H1 (cell line): ENCODE results near the gene TSPAN1. TPM values are rescaled to one million over a fixed set of nuclear protein-coding genes. Genes with fewer than 3 reads are reported as not detected.

Source experiments
- CTCF ChIA-PET: fragments of 300-600 bp; sonication (Branson Sonifier 250); formaldehyde crosslinking; loops from one replicate; lab custom pipeline; 2021; ENCODE audit not compliant: partially characterized antibody; lab: Charles Lee
- POLR2A ChIA-PET: fragments of 300-600 bp; sonication (Branson Sonifier 250); formaldehyde crosslinking; loops from one replicate; lab custom pipeline; 2021; ENCODE audit warnings: inconsistent platforms; ENCODE audit not compliant: partially characterized antibody; lab: Charles Lee
- DNase-seq, 2 experiments: peaks; one replicate each; pipeline versions ENCODE4 v3.0.0 to v3.0.0-alpha.2; 2010 to 2022; ENCODE audit warnings: low spot score in 2 of 2, low read depth in 1 of 2, mixed read lengths in 1 of 2
- FAIRE-seq: peaks from 2 replicates; lab custom pipeline; 2011; peaks lifted over from hg19 to GRCh38; lab: Jason Lieb, UNC
- H2AFZ ChIP-seq: 2 replicates; pipeline ENCODE4 v1.8.1; 2012; ENCODE audit warnings: low read length, inconsistent platforms
- H2AK5ac ChIP-seq: 2 replicates; pipeline ENCODE4 v1.6.1; 2013; ENCODE audit warnings: low read depth, low read length
- H2BK120ac ChIP-seq: replicated peaks from 2 replicates; pipeline ENCODE3; 2013; ENCODE audit warnings: low read depth, low read length, inconsistent platforms
- H2BK12ac ChIP-seq: 2 replicates; pipeline ENCODE4 v1.6.1; 2013; ENCODE audit warnings: low read depth, low read length
- H2BK15ac ChIP-seq: 2 replicates; pipeline ENCODE4 v1.6.1; 2013; ENCODE audit warnings: low read length
- H2BK20ac ChIP-seq: 2 replicates; pipeline ENCODE4 v1.6.1; 2013; ENCODE audit warnings: low read length
- H2BK5ac ChIP-seq: 2 replicates; pipeline ENCODE4 v1.6.1; 2013; ENCODE audit warnings: low read depth, low read length
- H3K14ac ChIP-seq: 2 replicates; pipeline ENCODE4 v1.6.1; 2013; ENCODE audit warnings: inconsistent platforms; ENCODE audit not compliant: insufficient read length
- H3K18ac ChIP-seq: 2 replicates; pipeline ENCODE4 v1.6.1; 2013; ENCODE audit warnings: low read length; ENCODE audit errors: extremely low read depth
- H3K23ac ChIP-seq: 2 replicates; pipeline ENCODE4 v1.6.1; 2013; ENCODE audit warnings: inconsistent platforms; ENCODE audit not compliant: insufficient read length
- H3K23me2 ChIP-seq: 2 replicates; pipeline ENCODE4 v1.6.1; 2013; ENCODE audit warnings: low read depth, low read length
- H3K27ac ChIP-seq: 2 replicates; pipeline ENCODE4 v1.6.1; 2011; ENCODE audit warnings: low read depth, low read length, inconsistent platforms
- H3K27me3 ChIP-seq, 4 experiments: replicated peaks in 1 of 4; 1 replicate in 1 of 4; 2 replicates in 3 of 4; pipeline versions ENCODE4 v1.6.1 to v1.8.1; 2011 to 2013; ENCODE audit warnings: low read length in 3 of 4, mild to moderate bottlenecking in 3 of 4, inconsistent platforms in 2 of 4, mixed read lengths in 2 of 4, moderate library complexity in 1 of 4; ENCODE audit not compliant: control insufficient read depth in 3 of 4, insufficient read depth in 3 of 4; ENCODE audit errors: extremely low read depth in 1 of 4
- H3K36me3 ChIP-seq, 4 experiments: 2 replicates each; pipeline versions ENCODE4 v1.6.1 to v1.8.1; 2011 to 2013; ENCODE audit warnings: mild to moderate bottlenecking in 4 of 4, low read length in 3 of 4, moderate library complexity in 2 of 4, control low read depth in 1 of 4, inconsistent platforms in 1 of 4; ENCODE audit not compliant: insufficient read depth in 4 of 4, control insufficient read depth in 2 of 4
- H3K4ac ChIP-seq: replicated peaks from 2 replicates; pipeline ENCODE3; 2013; ENCODE audit warnings: low read length, low read depth, mixed read lengths, inconsistent platforms; ENCODE audit not compliant: insufficient read length
- H3K4me1 ChIP-seq, 4 experiments: replicated peaks in 1 of 4; 1 replicate in 1 of 4; 2 replicates in 3 of 4; pipeline versions ENCODE4 v1.6.1 to v1.8.1; 2011 to 2013; ENCODE audit warnings: low read length in 3 of 4, inconsistent platforms in 2 of 4, mixed read lengths in 1 of 4; ENCODE audit not compliant: insufficient read depth in 4 of 4, control insufficient read depth in 3 of 4
- H3K4me2 ChIP-seq, 2 experiments: 2 replicates each; pipeline versions ENCODE4 v1.6.1 to v1.8.1; 2011 to 2013; ENCODE audit warnings: low read depth in 2 of 2, low read length in 2 of 2, control low read depth in 1 of 2, inconsistent platforms in 1 of 2, mild to moderate bottlenecking in 1 of 2; ENCODE audit not compliant: insufficient read depth in 1 of 2
- H3K4me3 ChIP-seq, 4 experiments: fragments of 200-600, 300-600 bp in 1 of 4; sonication (generic), shearing (Covaris generic), sonication (Bioruptor Twin) in 1 of 4; 2 replicates each; pipeline versions ENCODE4 v1.5.1 to v1.8.1; 2011 to 2016; ENCODE audit warnings: low read length in 4 of 4, low read depth in 3 of 4, control low read depth in 2 of 4, inconsistent platforms in 2 of 4, mild to moderate bottlenecking in 2 of 4, mixed read lengths in 1 of 4, moderate library complexity in 1 of 4; ENCODE audit not compliant: insufficient read depth in 2 of 4; ENCODE audit errors: extremely low read depth in 1 of 4
- H3K56ac ChIP-seq: replicated peaks from 2 replicates; pipeline ENCODE3; 2013; ENCODE audit warnings: low read depth, mild to moderate bottlenecking, mixed read lengths, low read length, inconsistent platforms; ENCODE audit not compliant: insufficient read length
- H3K79me1 ChIP-seq: 2 replicates; pipeline ENCODE4 v1.6.1; 2013; ENCODE audit warnings: low read depth, low read length, control low read depth
- H3K79me2 ChIP-seq, 2 experiments: 2 replicates each; pipeline versions ENCODE4 v1.6.1 to v1.8.1; 2012 to 2013; ENCODE audit warnings: low read length in 2 of 2, mild to moderate bottlenecking in 2 of 2, inconsistent platforms in 1 of 2; ENCODE audit not compliant: insufficient read depth in 2 of 2, control insufficient read depth in 1 of 2
- H3K9ac ChIP-seq, 4 experiments: replicated peaks in 1 of 4; 1 replicate in 1 of 4; 2 replicates in 3 of 4; pipeline versions ENCODE4 v1.6.1 to v1.8.1; 2011 to 2013; ENCODE audit warnings: low read depth in 3 of 4, low read length in 3 of 4, control low read depth in 2 of 4, mild to moderate bottlenecking in 2 of 4, moderate library complexity in 2 of 4, inconsistent platforms in 1 of 4; ENCODE audit errors: extremely low read depth in 1 of 4
- H3K9me3 ChIP-seq, 2 experiments: 2 replicates each; pipeline versions ENCODE4 v1.6.1 to v1.8.1; 2012 to 2013; ENCODE audit warnings: mild to moderate bottlenecking in 2 of 2, moderate library complexity in 2 of 2, control low read depth in 1 of 2, inconsistent platforms in 1 of 2, low read depth in 1 of 2, low read length in 1 of 2, mixed read lengths in 1 of 2; ENCODE audit not compliant: insufficient read depth in 2 of 2
- H4K20me1 ChIP-seq, 2 experiments: replicated peaks in 1 of 2; 2 replicates each; pipeline versions ENCODE3 to v1.8.1; 2011 to 2013; ENCODE audit warnings: inconsistent platforms in 2 of 2, low read length in 2 of 2, mild to moderate bottlenecking in 1 of 2; ENCODE audit not compliant: insufficient read depth in 2 of 2, control insufficient read depth in 1 of 2
- H4K5ac ChIP-seq: 2 replicates; pipeline ENCODE4 v1.6.1; 2013; ENCODE audit warnings: low read length, low read depth, mixed read lengths, inconsistent platforms; ENCODE audit not compliant: insufficient read length
- H4K8ac ChIP-seq: 2 replicates; pipeline ENCODE4 v1.8.0; 2013; ENCODE audit warnings: mild to moderate bottlenecking, moderate library complexity, low read length, inconsistent platforms; ENCODE audit not compliant: insufficient read depth; ENCODE audit errors: extremely low read depth
- H4K91ac ChIP-seq: replicated peaks from 2 replicates; pipeline ENCODE3; 2013; ENCODE audit warnings: low read length, mixed read lengths, inconsistent platforms; ENCODE audit not compliant: insufficient read length
- BCL11A ChIP-seq, 2 experiments: IDR thresholded peaks; one replicate each; pipeline ENCODE4 v1.6.1; 2011; ENCODE audit warnings: low read depth in 2 of 2, low read length in 2 of 2, mild to moderate bottlenecking in 2 of 2
- E2F6 ChIP-seq: IDR thresholded peaks from 2 replicates; pipeline ENCODE4 v1.6.1; 2012; ENCODE audit warnings: inconsistent platforms
- FOSL1 ChIP-seq: IDR thresholded peaks from 2 replicates; pipeline ENCODE4 v1.6.1; 2011; ENCODE audit warnings: mild to moderate bottlenecking, low read depth, low read length, moderate library complexity; ENCODE audit not compliant: insufficient read depth
- GTF2F1 ChIP-seq: IDR thresholded peaks from 2 replicates; pipeline ENCODE4 v1.6.1; 2012; ENCODE audit warnings: low read depth, low read length, improper control_type of control experiment, borderline replicate concordance
- JUN ChIP-seq: IDR thresholded peaks from 2 replicates; pipeline ENCODE4 v1.6.1; 2011; ENCODE audit warnings: low read depth, mild to moderate bottlenecking, improper control_type of control experiment, low read length
- POU5F1 ChIP-seq: IDR thresholded peaks from 2 replicates; pipeline ENCODE4 v1.6.1; 2011; ENCODE audit warnings: low read depth, mild to moderate bottlenecking, low read length, moderate library complexity
- RXRA ChIP-seq: IDR thresholded peaks from 2 replicates; pipeline ENCODE4 v1.6.1; 2011; ENCODE audit warnings: low read depth, mild to moderate bottlenecking, low read length, moderate library complexity; ENCODE audit not compliant: insufficient read depth
- SIX5 ChIP-seq: IDR thresholded peaks from 2 replicates; pipeline ENCODE4 v1.6.1; 2011; ENCODE audit warnings: mild to moderate bottlenecking, low read depth, low read length
- SP4 ChIP-seq: IDR thresholded peaks from 2 replicates; pipeline ENCODE4 v1.6.1; 2012; ENCODE audit warnings: low read length, inconsistent platforms
- SRF ChIP-seq: IDR thresholded peaks from 2 replicates; pipeline ENCODE4 v1.6.1; 2011; ENCODE audit warnings: mild to moderate bottlenecking, low read depth, low read length, moderate library complexity
- TBP ChIP-seq: IDR thresholded peaks from 2 replicates; pipeline ENCODE4 v1.6.1; 2011; ENCODE audit warnings: low read depth, low read length, improper control_type of control experiment
- WGBS, 2 experiments: shearing (Covaris generic) in 1 of 2; methylation state at CpG; one replicate each; pipeline versions ENCODE4 v1.1.6 to v1.1.7; 2013 to 2015; ENCODE audit warnings: low lambda C conversion rate in 2 of 2, mixed read lengths in 2 of 2, inconsistent platforms in 1 of 2, low coverage in 1 of 2, missing lambda C conversion rate in 1 of 2; ENCODE audit not compliant: insufficient replicate concordance in 2 of 2, insufficient coverage in 1 of 2, insufficient read length in 1 of 2; ENCODE audit errors: extremely low coverage in 1 of 2, missing lambda C conversion rate in 1 of 2; 5-methylcytosine and 5-hydroxymethylcytosine counted together
- polyA plus RNA-seq, 7 experiments: library from polyadenylated mRNA; depleted of rRNA in 3 of 7; stranded (reverse) in 5 of 7; unstranded in 2 of 7; fragments of >200 nt in 5 of 7; fragments of 200-250 nt in 2 of 7; gene quantifications; 1 replicate in 5 of 7; 2 replicates in 1 of 7; 4 replicates in 1 of 7; pipeline versions ENCODE4 v1.2.1 to v1.2.3, GENCODE V29; 2011 to 2013; ENCODE audit warnings: missing spikeins in 2 of 7, mixed read lengths in 2 of 7
- total RNA-seq: library from RNA; stranded (reverse); fragmentation: NEBNext Ultra II Directional; extraction: Animal tissue kit (Norgen Biotek cat#: 25700); gene quantifications from 2 replicates; pipeline ENCODE4 v1.2.1, GENCODE V29; 2021

Gene TSPAN1
- total and polyA plus RNA-seq, 2 of the 8 experiments (the other 6 are each of a cell fraction or from before 2014, with no cell fraction given) = 0.05 TPM; not detected in 1

GRCh38 chr1:46153228-46153627, 21.7 kb upstream of the TSPAN1 start:
- Histone ChIP-seq H2BK20ac (no peak overlapping the region), H4K5ac (no peak overlapping the region), H2AFZ (no peak overlapping the region), H3K23me2 (no peaks in the 10 kb centered on the region), H3K23ac (no peak overlapping the region), H3K56ac (no peak overlapping the region), H3K4me1 (no peaks in the 10 kb centered on the region), H2AK5ac (no peak overlapping the region), H3K14ac (no peak overlapping the region), H2BK120ac (no peak overlapping the region), H3K79me1 (no peaks in the 10 kb centered on the region), H3K9ac (no peak overlapping the region), H3K36me3 (no peaks in the 10 kb centered on the region), H2BK15ac (no peak overlapping the region), H3K18ac (no peak overlapping the region), H2BK12ac (no peak overlapping the region), H3K4me2 (no peak overlapping the region), H3K79me2 (no peaks in the 10 kb centered on the region), H4K91ac (no peak overlapping the region), H3K27me3 (no peaks in the 10 kb centered on the region), H3K4ac (no peak overlapping the region), H2BK5ac (no peak overlapping the region), H3K27ac (no peak overlapping the region), H4K8ac (no peak overlapping the region), H3K4me3 (no peak overlapping the region), H4K20me1 (no peaks in the 10 kb centered on the region), H3K9me3 (no peaks in the 10 kb centered on the region)
- ChIA-PET POLR2A (no interaction called here), CTCF (no interaction called here)
- DNase-seq = no peak
- no peak for TF ChIP-seq SIX5
- no peak for TF ChIP-seq E2F6
- TF ChIP-seq JUN = no peak
- TF ChIP-seq TBP = no peak
- TF ChIP-seq POU5F1 = no peak
- no peak for TF ChIP-seq BCL11A (IDR thresholded peaks at IDR 0.05; ENCODE audit: low read depth in 2 of 2, low read length in 2 of 2)
- no peak for TF ChIP-seq SP4
- TF ChIP-seq SRF = no peak
- TF ChIP-seq RXRA = no peak
- no peak for TF ChIP-seq FOSL1
- no peak for TF ChIP-seq GTF2F1
- FAIRE-seq = no peak
- WGBS, 2 experiments = 95% methylated on average over 1 of the region's 1 CpG; no CpG with 5 or more reads in 1 of the 2 experiments
